Measurements from ENCODE around the gene PEAR1. TPM values are rescaled to one million over a fixed set of nuclear protein-coding genes. Genes with fewer than 3 reads are reported as not detected.

Gene PEAR1
- total RNA-seq, 1 donor = 17.0 TPM

GRCh38 chr1:156908955-156909354, 15.4 kb downstream of the PEAR1 start:
- no peak for DNase-seq (ENCODE audit: insufficient read length, low spot score, missing footprints)
- Histone ChIP-seq H4K20me1 (ENCODE audit: insufficient read depth, low read length) (peaks cover 7% of the 10 kb centered on the region), H3K27me3 (ENCODE audit: insufficient read depth, low read length) (no peaks in the 10 kb centered on the region), H3K27ac (ENCODE audit: low read depth, low read length) (no peak overlapping the region), H3K4me2 (ENCODE audit: insufficient read depth, low read length) (no peak overlapping the region), H3K4me1 (ENCODE audit: insufficient read depth, low read length) (peaks cover 31% of the 10 kb centered on the region), H3K4me3 (ENCODE audit: insufficient read depth, low read length) (no peak overlapping the region), H3K9me3 (ENCODE audit: low read depth, low read length) (no peaks in the 10 kb centered on the region), H3K36me3 (ENCODE audit: insufficient read depth, low read length) (peaks cover 63% of the 10 kb centered on the region), H3K79me2 (ENCODE audit: insufficient read depth, low read length) (peaks cover 31% of the 10 kb centered on the region), H2AFZ (ENCODE audit: low read length) (no peak overlapping the region)
- TF ChIP-seq CTCF (IDR thresholded peaks at IDR 0.05; ENCODE audit: extremely low read depth, low read depth, low read length) = no peak

- Histone ChIP-seq H3K36me3 (ENCODE audit: insufficient read depth, low read length) (peaks cover 69% of the 10 kb centered on the region), H4K20me1 (ENCODE audit: insufficient read depth, low read length) (peaks cover 10% of the 10 kb centered on the region), H3K4me1 (ENCODE audit: insufficient read depth, low read length) (peaks cover 38% of the 10 kb centered on the region), H3K4me2 (ENCODE audit: insufficient read depth, low read length) (no peak overlapping the region), H2AFZ (ENCODE audit: low read length) (no peak overlapping the region), H3K9me3 (ENCODE audit: low read depth, low read length) (no peaks in the 10 kb centered on the region), H3K4me3 (ENCODE audit: insufficient read depth, low read length) (no peak overlapping the region), H3K27me3 (ENCODE audit: insufficient read depth, low read length) (no peaks in the 10 kb centered on the region), H3K27ac (ENCODE audit: low read depth, low read length) (no peak overlapping the region), H3K79me2 (ENCODE audit: insufficient read depth, low read length) (peaks cover 24% of the 10 kb centered on the region)
- DNase-seq (ENCODE audit: insufficient read length, low spot score, missing footprints) = no peak
- TF ChIP-seq CTCF (IDR thresholded peaks at IDR 0.05; ENCODE audit: extremely low read depth, low read depth, low read length) = no peak
Observed at GRCh38 chr1:156909671-156910070, 16.2 kb downstream of the PEAR1 start.

- H3K27ac ChIP-seq (ENCODE audit: low read depth, low read length) = no peak overlapping the region
- peaks cover 10% of the 10 kb centered on the region for H4K20me1 ChIP-seq (ENCODE audit: insufficient read depth, low read length)
- peaks cover 38% of the 10 kb centered on the region for H3K4me1 ChIP-seq (ENCODE audit: insufficient read depth, low read length)
- no peak overlapping the region for H3K4me2 ChIP-seq (ENCODE audit: insufficient read depth, low read length)
- no peaks in the 10 kb centered on the region for H3K27me3 ChIP-seq (ENCODE audit: insufficient read depth, low read length)
- H2AFZ ChIP-seq (ENCODE audit: low read length) = no peak overlapping the region
- TF ChIP-seq CTCF (IDR thresholded peaks at IDR 0.05; ENCODE audit: extremely low read depth, low read depth, low read length) = peak; percentile 66
- H3K36me3 ChIP-seq (ENCODE audit: insufficient read depth, low read length) = peaks cover 69% of the 10 kb centered on the region
- H3K9me3 ChIP-seq (ENCODE audit: low read depth, low read length) = no peaks in the 10 kb centered on the region
- H3K4me3 ChIP-seq (ENCODE audit: insufficient read depth, low read length) = no peak overlapping the region
- peak; percentile 93 for DNase-seq (ENCODE audit: insufficient read length, low spot score, missing footprints)
- H3K79me2 ChIP-seq (ENCODE audit: insufficient read depth, low read length) = peaks cover 17% of the 10 kb centered on the region
Observed at GRCh38 chr1:156910309-156910782, 16.8 kb downstream of the PEAR1 start.

GRCh38 chr1:156911577-156912298, 18.2 kb downstream of the PEAR1 start:
- Histone ChIP-seq H3K9me3 (ENCODE audit: low read depth, low read length) (no peaks in the 10 kb centered on the region), H3K36me3 (ENCODE audit: insufficient read depth, low read length) (peaks cover 66% of the 10 kb centered on the region), H3K4me1 (ENCODE audit: insufficient read depth, low read length) (peaks cover 32% of the 10 kb centered on the region), H3K4me2 (ENCODE audit: insufficient read depth, low read length) (no peak overlapping the region), H3K79me2 (ENCODE audit: insufficient read depth, low read length) (peaks cover 3% of the 10 kb centered on the region), H2AFZ (ENCODE audit: low read length) (no peak overlapping the region), H3K27me3 (ENCODE audit: insufficient read depth, low read length) (no peaks in the 10 kb centered on the region), H3K4me3 (ENCODE audit: insufficient read depth, low read length) (no peak overlapping the region), H4K20me1 (ENCODE audit: insufficient read depth, low read length) (peaks cover 10% of the 10 kb centered on the region), H3K27ac (ENCODE audit: low read depth, low read length) (no peak overlapping the region)
- TF ChIP-seq CTCF (IDR thresholded peaks at IDR 0.05; ENCODE audit: extremely low read depth, low read depth, low read length) = no peak
- DNase-seq (ENCODE audit: insufficient read length, low spot score, missing footprints) = peak; percentile 92

All from osteoblast (primary cell).